Measurements from ENCODE around the gene CGREF1. TPM values are rescaled to one million over a fixed set of nuclear protein-coding genes. Genes with fewer than 3 reads are reported as not detected.

CGREF1 gene
- total RNA-seq, 1 experiment from 2014 or later, result 0.37 TPM

DNA sequence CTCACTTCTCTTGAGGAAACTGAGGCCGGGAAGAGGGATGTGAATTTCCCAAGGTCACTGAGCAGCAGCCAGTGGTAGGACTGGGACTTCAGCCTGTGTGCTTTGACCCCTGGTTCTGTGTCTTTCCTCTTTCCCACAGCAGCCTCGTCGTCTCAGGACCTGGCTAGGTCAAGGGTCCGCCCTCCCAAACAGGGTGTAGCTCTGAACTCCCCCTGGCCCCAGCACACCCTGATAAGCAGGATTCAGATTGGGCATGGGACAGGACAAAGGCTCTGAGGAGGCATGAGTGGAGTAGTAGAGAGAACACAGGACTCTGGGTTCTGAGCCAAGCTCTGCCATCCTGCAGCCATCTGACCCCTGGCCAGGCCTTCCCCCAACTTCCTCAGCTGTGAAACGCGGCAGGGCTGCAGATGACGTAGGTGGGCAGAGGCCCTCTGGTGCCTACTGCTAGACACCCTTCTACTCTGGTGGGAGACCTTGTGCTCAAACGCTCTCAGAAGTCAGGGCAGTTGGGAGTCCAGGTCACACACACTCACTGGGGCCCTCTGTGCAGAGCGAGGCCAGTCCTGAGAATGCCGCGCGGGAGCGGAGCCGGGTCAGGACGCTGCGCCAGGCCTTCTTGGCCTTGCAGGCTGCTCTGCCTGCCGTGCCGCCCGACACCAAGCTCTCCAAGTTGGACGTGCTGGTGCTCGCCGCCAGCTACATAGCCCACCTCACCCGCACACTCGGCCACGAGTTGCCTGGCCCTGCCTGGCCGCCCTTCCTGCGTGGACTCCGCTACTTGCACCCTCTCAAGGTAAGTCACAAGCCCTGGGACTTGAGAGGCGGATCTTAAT lies 30.9 kb upstream of the CGREF1 start:
- Histone ChIP-seq H3K79me2 (ENCODE audit: low read depth) (no peaks in the 10 kb centered on the region), H3K4me3 (no peak overlapping the region), H3K9me3 (ENCODE audit: insufficient read depth, low read depth) (no peaks in the 10 kb centered on the region), H3K36me3 (ENCODE audit: low read depth) (no peaks in the 10 kb centered on the region), H3K4me1 (replicated peaks; ENCODE audit: insufficient read depth) (no peaks in the 10 kb centered on the region), H4K20me1 (ENCODE audit: insufficient read depth) (no peaks in the 10 kb centered on the region), H2AFZ (no peak overlapping the region), H3K27me3 (ENCODE audit: insufficient read depth, low read depth) (no peaks in the 10 kb centered on the region), H3K9me2 (ENCODE audit: insufficient read depth) (no peaks in the 10 kb centered on the region), H3K4me2 (no peak overlapping the region), H3K27ac (no peak overlapping the region), H3F3A (ENCODE audit: insufficient read depth, low read depth) (peaks cover 4% of the 10 kb centered on the region; the same call in 1 of the 2 replicates)
- TF ChIP-seq, protein P1, sequence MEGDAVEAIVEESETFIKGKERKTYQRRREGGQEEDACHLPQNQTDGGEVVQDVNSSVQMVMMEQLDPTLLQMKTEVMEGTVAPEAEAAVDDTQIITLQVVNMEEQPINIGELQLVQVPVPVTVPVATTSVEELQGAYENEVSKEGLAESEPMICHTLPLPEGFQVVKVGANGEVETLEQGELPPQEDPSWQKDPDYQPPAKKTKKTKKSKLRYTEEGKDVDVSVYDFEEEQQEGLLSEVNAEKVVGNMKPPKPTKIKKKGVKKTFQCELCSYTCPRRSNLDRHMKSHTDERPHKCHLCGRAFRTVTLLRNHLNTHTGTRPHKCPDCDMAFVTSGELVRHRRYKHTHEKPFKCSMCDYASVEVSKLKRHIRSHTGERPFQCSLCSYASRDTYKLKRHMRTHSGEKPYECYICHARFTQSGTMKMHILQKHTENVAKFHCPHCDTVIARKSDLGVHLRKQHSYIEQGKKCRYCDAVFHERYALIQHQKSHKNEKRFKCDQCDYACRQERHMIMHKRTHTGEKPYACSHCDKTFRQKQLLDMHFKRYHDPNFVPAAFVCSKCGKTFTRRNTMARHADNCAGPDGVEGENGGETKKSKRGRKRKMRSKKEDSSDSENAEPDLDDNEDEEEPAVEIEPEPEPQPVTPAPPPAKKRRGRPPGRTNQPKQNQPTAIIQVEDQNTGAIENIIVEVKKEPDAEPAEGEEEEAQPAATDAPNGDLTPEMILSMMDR (conservative IDR thresholded peaks at IDR 0.05), result no peak
- TF ChIP-seq EZH2 (IDR thresholded peaks at IDR 0.05; ENCODE audit: low read depth), result no peak
- POLR2A ChIA-PET (ENCODE audit: unreplicated experiment), result no interaction called here
- no TSS peak for BruUV-seq (replicated peaks)
- CTCF ChIA-PET, result no interaction called here
- DNase-seq, result no peak
- intact Hi-C loops (cut with micrococcal nuclease; ENCODE audit: unreplicated experiment), result no loop called here

DNA sequence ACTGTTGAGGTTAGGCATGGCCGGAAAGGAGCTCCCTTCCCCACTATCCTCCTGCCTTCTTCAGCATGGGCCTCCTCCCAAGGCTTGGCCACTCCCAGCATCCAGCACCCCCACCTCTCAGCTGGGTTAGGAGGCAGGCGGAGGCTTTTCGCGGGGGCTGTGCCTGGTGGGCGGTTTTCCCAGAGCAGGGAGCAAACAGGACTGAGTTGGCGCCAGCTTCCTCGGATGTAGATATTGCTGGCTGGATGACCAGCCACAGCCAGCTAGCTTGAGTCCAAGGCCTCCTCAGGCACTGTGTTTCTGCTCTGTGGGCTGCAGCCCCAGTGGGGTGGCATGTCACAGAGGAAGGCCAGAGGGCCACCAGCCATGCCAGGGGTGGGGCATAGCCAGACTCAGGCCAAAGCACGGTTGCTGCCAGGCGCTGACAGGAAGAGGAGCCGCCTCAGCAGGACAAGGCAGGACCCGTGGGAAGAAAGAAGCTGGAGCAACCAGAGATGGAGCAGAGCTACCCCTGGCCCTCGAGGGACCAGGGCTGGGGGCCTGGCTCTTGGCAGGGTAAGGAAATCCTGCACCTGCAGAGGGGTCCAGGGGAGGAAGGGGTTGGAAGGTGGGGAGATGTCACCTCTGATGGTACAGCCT lies 30.0 kb upstream of the CGREF1 start, which contains the start of gene TCF23:
TSS of gene TCF23 (plus strand) at position 204 of the 639 bp plus-strand sequence. CDS start at position 334, 130 bp downstream.
- H2AFZ ChIP-seq, result no peak within 1 kb of the TSS
- CTCF ChIA-PET, result interaction anchor here (0.6 kb wide), 1 partner anchor 24 kb away, joined by 5 read pairs; no protein-coding TSS in a partner anchor

DNA sequence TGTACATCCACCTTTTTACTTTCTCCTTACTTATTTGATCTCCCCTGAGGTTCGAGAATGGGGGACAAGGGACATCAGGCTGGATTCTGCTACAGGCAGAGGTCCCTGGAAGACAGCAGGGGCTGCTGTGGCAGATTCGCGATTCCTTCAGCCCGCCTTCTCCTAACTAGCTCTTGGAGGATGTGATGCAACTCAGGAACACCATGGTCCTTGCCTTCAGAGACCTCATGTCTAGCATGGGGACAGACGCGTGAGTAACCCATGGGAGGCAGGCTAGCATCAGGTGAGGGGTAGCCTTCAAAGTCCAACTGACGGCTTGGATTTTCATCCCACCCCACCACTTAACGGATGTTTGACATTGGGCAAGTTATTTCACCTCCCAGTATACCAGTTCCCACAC lies 29.0 kb upstream of the CGREF1 start:
- Histone ChIP-seq H2AFZ (no peak overlapping the region), H3K4me2 (no peak overlapping the region), H3K36me3 (ENCODE audit: low read depth) (no peaks in the 10 kb centered on the region), H3K27me3 (ENCODE audit: insufficient read depth, low read depth) (no peaks in the 10 kb centered on the region), H3K9me2 (ENCODE audit: insufficient read depth) (no peaks in the 10 kb centered on the region), H3K9me3 (ENCODE audit: insufficient read depth, low read depth) (no peaks in the 10 kb centered on the region), H4K20me1 (ENCODE audit: insufficient read depth) (no peaks in the 10 kb centered on the region), H3K79me2 (ENCODE audit: low read depth) (no peaks in the 10 kb centered on the region), H3F3A (ENCODE audit: insufficient read depth, low read depth) (peaks cover 2% of the 10 kb centered on the region; the same call in 1 of the 2 replicates), H3K27ac (no peak overlapping the region), H3K4me3 (no peak overlapping the region), H3K4me1 (replicated peaks; ENCODE audit: insufficient read depth) (no peaks in the 10 kb centered on the region)
- no peak for DNase-seq
- intact Hi-C loops (cut with micrococcal nuclease; ENCODE audit: unreplicated experiment), result no loop called here
- no TSS peak for BruUV-seq (replicated peaks)
- TF ChIP-seq, protein P1 (conservative IDR thresholded peaks at IDR 0.05), result no peak
- TF ChIP-seq EZH2 (IDR thresholded peaks at IDR 0.05; ENCODE audit: low read depth), result no peak
- POLR2A ChIA-PET (ENCODE audit: unreplicated experiment), result no interaction called here
- CTCF ChIA-PET, result no interaction called here

More for the DNA sequence above, 30.0 kb upstream of the CGREF1 start, which contains the start of gene TCF23:
- no peaks in the 10 kb centered on the region for H3K79me2 ChIP-seq (ENCODE audit: low read depth)
- H3F3A ChIP-seq (ENCODE audit: insufficient read depth, low read depth), result peaks cover 4% of the 10 kb centered on the region; the same call in 1 of the 2 replicates
- H3K27me3 ChIP-seq (ENCODE audit: insufficient read depth, low read depth), result no peaks in the 10 kb centered on the region
- H3K9me3 ChIP-seq (ENCODE audit: insufficient read depth, low read depth), result no peaks in the 10 kb centered on the region
- BruUV-seq (replicated peaks), result no TSS peak
- H3K4me1 ChIP-seq (replicated peaks; ENCODE audit: insufficient read depth), result no peaks in the 10 kb centered on the region
- H4K20me1 ChIP-seq (ENCODE audit: insufficient read depth), result no peaks in the 10 kb centered on the region
- H3K4me2 ChIP-seq, result no peak within 1 kb of the TSS
- no peaks in the 10 kb centered on the region for H3K36me3 ChIP-seq (ENCODE audit: low read depth)
- intact Hi-C loops (cut with micrococcal nuclease; ENCODE audit: unreplicated experiment), result no loop called here
- TF ChIP-seq, protein P1 (conservative IDR thresholded peaks at IDR 0.05), result no peak
- TF ChIP-seq EZH2 (IDR thresholded peaks at IDR 0.05; ENCODE audit: low read depth), result no peak
- no peaks in the 10 kb centered on the region for H3K9me2 ChIP-seq (ENCODE audit: insufficient read depth)
- POLR2A ChIA-PET (ENCODE audit: unreplicated experiment), result no interaction called here
- H3K27ac ChIP-seq, result no peak within 1 kb of the TSS
- H3K4me3 ChIP-seq, result no peak within 1 kb of the TSS
- no peak for DNase-seq

Data from PC-9 (cell line).